SK-N-MC (cell line): ENCODE data around the gene PRELID3B.

Experiments used
- EZH2 ChIP-seq: fragments of 200-600 bp; sonication (generic); IDR thresholded peaks from one replicate; pipeline ENCODE4 v1.6.1; 2017; ENCODE audit warnings: antibody characterized with exemption
- FOXP2 ChIP-seq: optimal IDR thresholded peaks from 2 replicates; pipeline ENCODE3; 2011; ENCODE audit warnings: mild to moderate bottlenecking, moderate library complexity; ENCODE audit not compliant: insufficient read depth; ENCODE audit errors: extremely low read length, control extremely low read depth
- POLR2AphosphoS5 ChIP-seq: IDR thresholded peaks from 2 replicates; pipeline ENCODE4 v1.6.1; 2012; ENCODE audit warnings: mild to moderate bottlenecking, low read depth, low read length, borderline replicate concordance

- no peak for TF ChIP-seq FOXP2
- no peak for TF ChIP-seq EZH2
- peak; percentile 61 for TF ChIP-seq POLR2AphosphoS5
Measured at GRCh38 chr20:59020938-59021551, 21.5 kb downstream of the PRELID3B start.
